Liver (tissue), 9 donors: Measurements from ENCODE around the gene NKTR. TPM values are rescaled to one million over a fixed set of nuclear protein-coding genes. Genes with fewer than 3 reads are reported as not detected.

Experiments
- DNase-seq: peaks from one replicate; pipeline ENCODE4 v3.0.0-alpha.2; 2017; ENCODE audit warnings: low spot score
- H3K27ac ChIP-seq, 2 donors: one replicate each; pipeline ENCODE4 v1.7.0; 2013; ENCODE audit warnings: inconsistent platforms in 2 of 2, low read length in 2 of 2, control low read depth in 1 of 2, low read depth in 1 of 2, mild to moderate bottlenecking in 1 of 2
- H3K27me3 ChIP-seq, 4 donors: one replicate each; pipeline versions ENCODE4 v1.6.1 to v1.7.0; 2013; ENCODE audit warnings: low read length in 3 of 4, inconsistent platforms in 1 of 4, mild to moderate bottlenecking in 1 of 4, moderate library complexity in 1 of 4; ENCODE audit not compliant: control insufficient read depth in 4 of 4, insufficient read depth in 4 of 4
- H3K36me3 ChIP-seq, 4 donors: one replicate each; pipeline versions ENCODE4 v1.6.1 to v1.7.0; 2013; ENCODE audit warnings: low read length in 3 of 4, mild to moderate bottlenecking in 3 of 4, low read depth in 1 of 4, moderate library complexity in 1 of 4; ENCODE audit not compliant: control insufficient read depth in 4 of 4, insufficient read depth in 3 of 4
- H3K4me1 ChIP-seq, 4 donors: one replicate each; pipeline versions ENCODE4 v1.6.1 to v1.7.0; 2013; ENCODE audit warnings: low read length in 3 of 4, mild to moderate bottlenecking in 3 of 4, moderate library complexity in 1 of 4; ENCODE audit not compliant: control insufficient read depth in 4 of 4, insufficient read depth in 4 of 4
- H3K4me3 ChIP-seq, 3 donors: one replicate each; pipeline versions ENCODE4 v1.6.1 to v1.7.0; 2013; ENCODE audit warnings: low read length in 3 of 3, control low read depth in 1 of 3, low read depth in 1 of 3, mild to moderate bottlenecking in 1 of 3
- H3K9ac ChIP-seq, 2 donors: one replicate each; pipeline ENCODE4 v1.7.0; 2013; ENCODE audit warnings: low read length in 2 of 2, mild to moderate bottlenecking in 2 of 2, moderate library complexity in 2 of 2, control low read depth in 1 of 2, low read depth in 1 of 2
- H3K9me3 ChIP-seq, 4 donors: one replicate each; pipeline versions ENCODE4 v1.6.1 to v1.7.0; 2013; ENCODE audit warnings: low read length in 3 of 4; ENCODE audit not compliant: control insufficient read depth in 4 of 4
- HNF4A ChIP-seq, 2 donors: conservative IDR thresholded peaks; 2 replicates each; pipeline ENCODE4 v1.6.1; 2016; ENCODE audit warnings: antibody characterized with exemption in 2 of 2, mild to moderate bottlenecking in 2 of 2
- HNF4G ChIP-seq: IDR thresholded peaks from 2 replicates; pipeline ENCODE4 v1.6.1; 2016; ENCODE audit warnings: antibody characterized with exemption
- JUND ChIP-seq, 2 donors: IDR thresholded peaks; 2 replicates each; pipeline ENCODE4 v1.6.1; 2016; ENCODE audit warnings: antibody characterized with exemption in 2 of 2
- NR2F2 ChIP-seq: IDR thresholded peaks from 2 replicates; pipeline ENCODE4 v1.6.1; 2016; ENCODE audit warnings: antibody characterized with exemption
- RXRA ChIP-seq, 2 donors: IDR thresholded peaks; 2 replicates each; pipeline ENCODE4 v1.6.1; 2017 to 2018; ENCODE audit warnings: antibody characterized with exemption in 2 of 2, mild to moderate bottlenecking in 1 of 2
- SP1 ChIP-seq: IDR thresholded peaks from 2 replicates; pipeline ENCODE4 v1.6.1; 2018; ENCODE audit warnings: antibody characterized with exemption, mild to moderate bottlenecking
- YY1 ChIP-seq: IDR thresholded peaks from 2 replicates; pipeline ENCODE4 v1.6.1; 2016; ENCODE audit warnings: antibody characterized with exemption, mild to moderate bottlenecking
- WGBS: extraction: QIAGEN DNeasy Blood & Tissue Kit; methylation state at CpG from one replicate; pipeline ENCODE4 v1.1.7; 2013; 5-methylcytosine and 5-hydroxymethylcytosine counted together
- polyA plus RNA-seq, 2 donors: library from polyadenylated mRNA; stranded (reverse) in 1 of 2; unstranded in 1 of 2; fragments of 200-250 nt in 1 of 2; fragments of >200 nt in 1 of 2; fragmentation: Nextera tagmentation in 1 of 2; extraction: Ambion mirVana in 1 of 2; gene quantifications; one replicate each; pipeline versions ENCODE4 v1.2.1 to v1.2.3, GENCODE V29; 2013 to 2015
- total RNA-seq, 2 donors: library from RNA; depleted of rRNA; stranded (reverse); fragments of >200 nt; gene quantifications; one replicate each; pipeline ENCODE4 v1.2.3, GENCODE V29; 2014
- TF ChIP-seq, protein P1 (sequence below): IDR thresholded peaks from 2 replicates; pipeline ENCODE4 v1.6.1; 2016; ENCODE audit warnings: antibody characterized with exemption
- TF ChIP-seq, protein P2 (sequence below): IDR thresholded peaks from 2 replicates; pipeline ENCODE4 v1.6.1; 2016; ENCODE audit warnings: antibody characterized with exemption
- TF ChIP-seq, protein P3 (sequence below): IDR thresholded peaks from 2 replicates; pipeline ENCODE4 v1.6.1; 2016; ENCODE audit warnings: antibody characterized with exemption, mild to moderate bottlenecking
- TF ChIP-seq, protein P4 (sequence below): fragments of 150-350 bp; IDR thresholded peaks from 2 replicates; pipeline ENCODE4 v1.5.1; 2017; ENCODE audit warnings: improper control_type of control experiment, low read depth, low read length; ENCODE audit not compliant: missing input control
- donor health status: healthy.
- donor health status: healthy.
- donor health status: healthy.
- donor health status: healthy.
- donor health status: healthy.

NKTR gene
- total and polyA plus RNA-seq, 4 donors = 5.8 to 75.5 (median 28.1) TPM

GRCh38 chr3:42655331-42655888 lies 54.9 kb downstream of the NKTR start (continued):
- TF ChIP-seq, protein P1, sequence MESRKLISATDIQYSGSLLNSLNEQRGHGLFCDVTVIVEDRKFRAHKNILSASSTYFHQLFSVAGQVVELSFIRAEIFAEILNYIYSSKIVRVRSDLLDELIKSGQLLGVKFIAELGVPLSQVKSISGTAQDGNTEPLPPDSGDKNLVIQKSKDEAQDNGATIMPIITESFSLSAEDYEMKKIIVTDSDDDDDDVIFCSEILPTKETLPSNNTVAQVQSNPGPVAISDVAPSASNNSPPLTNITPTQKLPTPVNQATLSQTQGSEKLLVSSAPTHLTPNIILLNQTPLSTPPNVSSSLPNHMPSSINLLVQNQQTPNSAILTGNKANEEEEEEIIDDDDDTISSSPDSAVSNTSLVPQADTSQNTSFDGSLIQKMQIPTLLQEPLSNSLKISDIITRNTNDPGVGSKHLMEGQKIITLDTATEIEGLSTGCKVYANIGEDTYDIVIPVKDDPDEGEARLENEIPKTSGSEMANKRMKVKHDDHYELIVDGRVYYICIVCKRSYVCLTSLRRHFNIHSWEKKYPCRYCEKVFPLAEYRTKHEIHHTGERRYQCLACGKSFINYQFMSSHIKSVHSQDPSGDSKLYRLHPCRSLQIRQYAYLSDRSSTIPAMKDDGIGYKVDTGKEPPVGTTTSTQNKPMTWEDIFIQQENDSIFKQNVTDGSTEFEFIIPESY = no peak
- no peak for TF ChIP-seq YY1
- TF ChIP-seq HNF4A (conservative IDR thresholded peaks at IDR 0.05) = no peak
- TF ChIP-seq, protein P2, sequence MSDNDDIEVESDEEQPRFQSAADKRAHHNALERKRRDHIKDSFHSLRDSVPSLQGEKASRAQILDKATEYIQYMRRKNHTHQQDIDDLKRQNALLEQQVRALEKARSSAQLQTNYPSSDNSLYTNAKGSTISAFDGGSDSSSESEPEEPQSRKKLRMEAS = no peak

DNA sequence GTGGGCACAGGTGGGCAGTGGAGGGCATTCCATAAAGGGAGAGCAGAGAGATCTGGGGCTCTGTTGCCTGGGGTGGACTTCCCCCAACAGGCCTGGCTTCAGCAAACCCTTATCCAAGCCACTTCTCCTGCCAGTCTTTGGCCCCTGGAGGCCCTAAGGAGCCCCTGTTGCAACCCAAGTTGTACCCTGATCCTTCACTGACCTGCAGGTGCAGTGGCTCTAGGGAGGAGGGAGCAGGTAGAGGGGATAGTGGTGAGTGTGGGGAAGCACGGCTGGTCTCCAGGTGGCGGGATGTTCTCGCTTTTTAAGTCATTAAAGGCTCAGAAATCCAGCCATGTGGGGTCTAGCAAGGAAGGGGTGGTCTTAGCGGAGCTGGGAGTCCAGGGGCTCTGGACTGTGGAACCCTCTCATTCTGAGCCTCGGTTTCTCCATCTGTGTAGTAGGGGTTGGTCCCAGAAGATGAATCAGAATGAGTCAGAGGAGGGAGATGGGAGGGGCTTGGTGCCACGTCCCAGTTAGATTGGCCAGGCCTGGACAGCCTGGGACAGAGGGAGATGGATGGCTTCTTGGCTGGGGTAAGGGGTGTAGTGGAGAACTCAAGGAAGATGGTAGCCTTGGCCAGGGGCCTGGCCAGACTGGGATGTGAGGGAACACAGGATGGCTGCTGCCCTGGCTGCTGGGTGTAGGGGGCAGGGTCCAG lies 55.6 kb downstream of the NKTR start:
- TF ChIP-seq, protein P3, sequence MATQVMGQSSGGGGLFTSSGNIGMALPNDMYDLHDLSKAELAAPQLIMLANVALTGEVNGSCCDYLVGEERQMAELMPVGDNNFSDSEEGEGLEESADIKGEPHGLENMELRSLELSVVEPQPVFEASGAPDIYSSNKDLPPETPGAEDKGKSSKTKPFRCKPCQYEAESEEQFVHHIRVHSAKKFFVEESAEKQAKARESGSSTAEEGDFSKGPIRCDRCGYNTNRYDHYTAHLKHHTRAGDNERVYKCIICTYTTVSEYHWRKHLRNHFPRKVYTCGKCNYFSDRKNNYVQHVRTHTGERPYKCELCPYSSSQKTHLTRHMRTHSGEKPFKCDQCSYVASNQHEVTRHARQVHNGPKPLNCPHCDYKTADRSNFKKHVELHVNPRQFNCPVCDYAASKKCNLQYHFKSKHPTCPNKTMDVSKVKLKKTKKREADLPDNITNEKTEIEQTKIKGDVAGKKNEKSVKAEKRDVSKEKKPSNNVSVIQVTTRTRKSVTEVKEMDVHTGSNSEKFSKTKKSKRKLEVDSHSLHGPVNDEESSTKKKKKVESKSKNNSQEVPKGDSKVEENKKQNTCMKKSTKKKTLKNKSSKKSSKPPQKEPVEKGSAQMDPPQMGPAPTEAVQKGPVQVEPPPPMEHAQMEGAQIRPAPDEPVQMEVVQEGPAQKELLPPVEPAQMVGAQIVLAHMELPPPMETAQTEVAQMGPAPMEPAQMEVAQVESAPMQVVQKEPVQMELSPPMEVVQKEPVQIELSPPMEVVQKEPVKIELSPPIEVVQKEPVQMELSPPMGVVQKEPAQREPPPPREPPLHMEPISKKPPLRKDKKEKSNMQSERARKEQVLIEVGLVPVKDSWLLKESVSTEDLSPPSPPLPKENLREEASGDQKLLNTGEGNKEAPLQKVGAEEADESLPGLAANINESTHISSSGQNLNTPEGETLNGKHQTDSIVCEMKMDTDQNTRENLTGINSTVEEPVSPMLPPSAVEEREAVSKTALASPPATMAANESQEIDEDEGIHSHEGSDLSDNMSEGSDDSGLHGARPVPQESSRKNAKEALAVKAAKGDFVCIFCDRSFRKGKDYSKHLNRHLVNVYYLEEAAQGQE = no peak
- TF ChIP-seq SP1 = no peak
- no peak for TF ChIP-seq YY1
- no peak for TF ChIP-seq HNF4G
- Histone ChIP-seq H3K27ac (no peak overlapping the region), H3K4me3 (no peak overlapping the region), H3K4me1 (peaks cover 5 to 13% (median 11%) of the 10 kb centered on the region in 4 donors), H3K36me3 (peaks cover 0 to 4% (median 1%) of the 10 kb centered on the region in 4 donors), H3K27me3 (no peaks in the 10 kb centered on the region), H3K9me3 (no peaks in the 10 kb centered on the region), H3K9ac (no peak overlapping the region)
- 92% methylated on average over 6 of the region's 6 CpGs for WGBS
- peak; percentile 33 for DNase-seq

- Histone ChIP-seq H3K27me3 (no peaks in the 10 kb centered on the region), H3K36me3 (peaks cover 0 to 4% (median 1%) of the 10 kb centered on the region in 4 donors), H3K9ac (no peak overlapping the region), H3K9me3 (no peaks in the 10 kb centered on the region), H3K4me1 (peaks cover 5 to 13% (median 11%) of the 10 kb centered on the region in 4 donors), H3K4me3 (no peak overlapping the region), H3K27ac (no peak overlapping the region)
- no peak for DNase-seq
- WGBS = 93% methylated on average over 9 of the region's 9 CpGs
- TF ChIP-seq, protein P3 = no peak
- TF ChIP-seq, protein P4, sequence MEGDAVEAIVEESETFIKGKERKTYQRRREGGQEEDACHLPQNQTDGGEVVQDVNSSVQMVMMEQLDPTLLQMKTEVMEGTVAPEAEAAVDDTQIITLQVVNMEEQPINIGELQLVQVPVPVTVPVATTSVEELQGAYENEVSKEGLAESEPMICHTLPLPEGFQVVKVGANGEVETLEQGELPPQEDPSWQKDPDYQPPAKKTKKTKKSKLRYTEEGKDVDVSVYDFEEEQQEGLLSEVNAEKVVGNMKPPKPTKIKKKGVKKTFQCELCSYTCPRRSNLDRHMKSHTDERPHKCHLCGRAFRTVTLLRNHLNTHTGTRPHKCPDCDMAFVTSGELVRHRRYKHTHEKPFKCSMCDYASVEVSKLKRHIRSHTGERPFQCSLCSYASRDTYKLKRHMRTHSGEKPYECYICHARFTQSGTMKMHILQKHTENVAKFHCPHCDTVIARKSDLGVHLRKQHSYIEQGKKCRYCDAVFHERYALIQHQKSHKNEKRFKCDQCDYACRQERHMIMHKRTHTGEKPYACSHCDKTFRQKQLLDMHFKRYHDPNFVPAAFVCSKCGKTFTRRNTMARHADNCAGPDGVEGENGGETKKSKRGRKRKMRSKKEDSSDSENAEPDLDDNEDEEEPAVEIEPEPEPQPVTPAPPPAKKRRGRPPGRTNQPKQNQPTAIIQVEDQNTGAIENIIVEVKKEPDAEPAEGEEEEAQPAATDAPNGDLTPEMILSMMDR = no peak
- TF ChIP-seq JUND (IDR thresholded peaks at IDR 0.05) = no peak
- TF ChIP-seq RXRA (IDR thresholded peaks at IDR 0.05) = no peak
- TF ChIP-seq, protein P1 = no peak
- TF ChIP-seq HNF4A (conservative IDR thresholded peaks at IDR 0.05) = no peak
- TF ChIP-seq, protein P2 = no peak
- TF ChIP-seq NR2F2 = no peak
Measured at GRCh38 chr3:42656680-42657610, 56.5 kb downstream of the NKTR start.
